ENCODE data around the gene ATL3.

- no peak for TF ChIP-seq CTCF (IDR thresholded peaks at IDR 0.05)
- TF ChIP-seq POLR2A (IDR thresholded peaks at IDR 0.05) = no peak
Observed at GRCh38 chr11:63599211-63600122, 71.7 kb downstream of the ATL3 start.

All from adrenal gland (tissue), 5 donors.